ENCODE results near the gene MYDGF.

The MYDGF gene

DNA sequence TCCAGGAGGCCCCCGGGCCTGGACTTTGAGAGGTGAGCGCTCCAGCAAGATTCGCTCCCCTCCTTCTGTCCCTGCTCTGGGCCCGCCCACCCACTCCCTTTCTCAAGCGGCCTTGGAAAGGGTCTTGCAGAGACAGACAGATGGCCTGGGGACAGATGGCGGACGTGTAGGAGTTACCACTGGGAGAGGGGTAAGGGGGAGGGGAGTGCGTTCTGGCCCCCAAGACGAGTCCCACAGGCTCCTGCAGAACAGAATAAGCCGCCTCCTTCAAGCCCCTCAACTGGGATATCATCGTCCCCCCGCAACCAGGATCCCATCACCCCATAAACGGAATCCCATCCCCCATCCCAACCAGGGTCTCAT is 34.4 kb downstream of the MYDGF start:
- CTCF ChIA-PET, result interaction anchor here (0.6 to 3.3 kb wide), 33 partner anchors 11 to 339 kb away, joined by 3 to 48 read pairs (median 6); partner anchors contain the start of genes FEM1A, PLIN5 and SEMA6B
- TF ChIP-seq ZNF423 (tag by site-specific recombination; IDR thresholded peaks at IDR 0.05) (no peak), ZNF677 (tag by site-specific recombination; IDR thresholded peaks at IDR 0.05) (no peak), ZNF777 (tag by site-specific recombination; IDR thresholded peaks at IDR 0.05; ENCODE audit: borderline replicate concordance) (no peak), ZNF19 (tag by site-specific recombination; IDR thresholded peaks at IDR 0.05; ENCODE audit: low read depth) (no peak), ZNF704 (tag by site-specific recombination; IDR thresholded peaks at IDR 0.05) (no peak), ZNF223 (tag by site-specific recombination; IDR thresholded peaks at IDR 0.05) (no peak)
- TF ChIP-seq, protein P1, sequence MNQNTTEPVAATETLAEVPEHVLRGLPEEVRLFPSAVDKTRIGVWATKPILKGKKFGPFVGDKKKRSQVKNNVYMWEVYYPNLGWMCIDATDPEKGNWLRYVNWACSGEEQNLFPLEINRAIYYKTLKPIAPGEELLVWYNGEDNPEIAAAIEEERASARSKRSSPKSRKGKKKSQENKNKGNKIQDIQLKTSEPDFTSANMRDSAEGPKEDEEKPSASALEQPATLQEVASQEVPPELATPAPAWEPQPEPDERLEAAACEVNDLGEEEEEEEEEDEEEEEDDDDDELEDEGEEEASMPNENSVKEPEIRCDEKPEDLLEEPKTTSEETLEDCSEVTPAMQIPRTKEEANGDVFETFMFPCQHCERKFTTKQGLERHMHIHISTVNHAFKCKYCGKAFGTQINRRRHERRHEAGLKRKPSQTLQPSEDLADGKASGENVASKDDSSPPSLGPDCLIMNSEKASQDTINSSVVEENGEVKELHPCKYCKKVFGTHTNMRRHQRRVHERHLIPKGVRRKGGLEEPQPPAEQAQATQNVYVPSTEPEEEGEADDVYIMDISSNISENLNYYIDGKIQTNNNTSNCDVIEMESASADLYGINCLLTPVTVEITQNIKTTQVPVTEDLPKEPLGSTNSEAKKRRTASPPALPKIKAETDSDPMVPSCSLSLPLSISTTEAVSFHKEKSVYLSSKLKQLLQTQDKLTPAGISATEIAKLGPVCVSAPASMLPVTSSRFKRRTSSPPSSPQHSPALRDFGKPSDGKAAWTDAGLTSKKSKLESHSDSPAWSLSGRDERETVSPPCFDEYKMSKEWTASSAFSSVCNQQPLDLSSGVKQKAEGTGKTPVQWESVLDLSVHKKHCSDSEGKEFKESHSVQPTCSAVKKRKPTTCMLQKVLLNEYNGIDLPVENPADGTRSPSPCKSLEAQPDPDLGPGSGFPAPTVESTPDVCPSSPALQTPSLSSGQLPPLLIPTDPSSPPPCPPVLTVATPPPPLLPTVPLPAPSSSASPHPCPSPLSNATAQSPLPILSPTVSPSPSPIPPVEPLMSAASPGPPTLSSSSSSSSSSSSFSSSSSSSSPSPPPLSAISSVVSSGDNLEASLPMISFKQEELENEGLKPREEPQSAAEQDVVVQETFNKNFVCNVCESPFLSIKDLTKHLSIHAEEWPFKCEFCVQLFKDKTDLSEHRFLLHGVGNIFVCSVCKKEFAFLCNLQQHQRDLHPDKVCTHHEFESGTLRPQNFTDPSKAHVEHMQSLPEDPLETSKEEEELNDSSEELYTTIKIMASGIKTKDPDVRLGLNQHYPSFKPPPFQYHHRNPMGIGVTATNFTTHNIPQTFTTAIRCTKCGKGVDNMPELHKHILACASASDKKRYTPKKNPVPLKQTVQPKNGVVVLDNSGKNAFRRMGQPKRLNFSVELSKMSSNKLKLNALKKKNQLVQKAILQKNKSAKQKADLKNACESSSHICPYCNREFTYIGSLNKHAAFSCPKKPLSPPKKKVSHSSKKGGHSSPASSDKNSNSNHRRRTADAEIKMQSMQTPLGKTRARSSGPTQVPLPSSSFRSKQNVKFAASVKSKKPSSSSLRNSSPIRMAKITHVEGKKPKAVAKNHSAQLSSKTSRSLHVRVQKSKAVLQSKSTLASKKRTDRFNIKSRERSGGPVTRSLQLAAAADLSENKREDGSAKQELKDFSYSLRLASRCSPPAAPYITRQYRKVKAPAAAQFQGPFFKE (tag by site-specific recombination; IDR thresholded peaks at IDR 0.05; ENCODE audit: borderline replicate concordance), result no peak
- POLR2A ChIA-PET, result interaction anchor here (0.5 kb wide), 1 partner anchor 28 kb away, joined by 6 read pairs; no protein-coding TSS in a partner anchor
- peak overlapping the region; percentile 35; the same call in 1 of the 2 replicates for H3K4me3 ChIP-seq (ENCODE audit: low read depth, low read length)
- no peaks in the 10 kb centered on the region; the same call in 1 of the 2 replicates for H3K4me1 ChIP-seq (ENCODE audit: control insufficient read depth, insufficient read depth, low read length)
- no peak overlapping the region; the same call in 1 of the 2 replicates for H3K27ac ChIP-seq (ENCODE audit: extremely low read depth, low read depth, low read length)
- H3K9me3 ChIP-seq (ENCODE audit: control insufficient read depth, insufficient read depth, low read depth, low read length), result no peaks in the 10 kb centered on the region
- no peaks in the 10 kb centered on the region for H3K36me3 ChIP-seq (ENCODE audit: control insufficient read depth in 2 of 2, insufficient read depth in 1 of 2, low read length in 2 of 2)

DNA sequence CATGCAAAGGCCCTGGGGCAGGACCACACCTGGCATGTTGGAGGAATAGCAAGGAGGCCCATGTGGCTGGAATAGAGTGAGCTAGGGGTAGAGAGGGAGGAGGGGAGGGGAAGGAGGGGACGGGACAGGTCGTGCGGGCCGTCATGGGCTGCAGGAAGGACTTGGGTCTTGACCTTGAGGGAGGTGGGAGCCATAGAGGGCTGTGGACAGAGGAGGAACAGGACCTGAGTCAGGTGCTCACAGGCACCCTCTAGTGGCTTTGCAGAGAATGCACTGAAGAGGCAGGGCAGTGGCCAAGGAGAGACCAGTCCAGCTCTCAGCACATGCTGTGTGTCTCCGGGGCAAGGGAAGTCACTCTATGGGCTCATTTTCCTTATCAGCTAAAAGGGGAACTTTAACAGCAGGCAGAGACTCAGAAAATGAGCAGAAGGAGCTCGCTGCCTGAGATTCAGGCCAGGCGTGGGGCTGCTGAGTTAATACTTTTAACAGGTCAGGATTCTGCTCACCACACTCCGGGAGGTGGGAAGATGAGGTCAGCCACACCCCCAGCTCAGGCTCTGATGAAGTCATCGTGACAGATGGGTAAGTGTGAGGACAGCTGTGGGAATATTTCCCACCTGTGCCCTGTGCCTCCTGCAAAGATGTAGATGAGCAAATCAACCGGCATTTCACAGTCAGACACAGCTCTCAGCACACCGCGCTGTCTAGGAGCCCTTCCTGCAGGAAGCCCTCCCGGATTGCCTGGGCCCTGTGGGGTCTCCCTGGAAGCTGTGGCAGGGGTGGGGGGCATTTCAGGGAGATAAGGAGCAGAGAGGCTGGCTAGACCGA is 36.8 kb downstream of the MYDGF start:
- POLR2A ChIA-PET, result interaction anchor here (0.5 to 1.5 kb wide), 7 partner anchors 35 to 368 kb away, joined by 3 read pairs; no protein-coding TSS in a partner anchor
- H3K9me3 ChIP-seq (ENCODE audit: control insufficient read depth, insufficient read depth, low read depth, low read length), result no peaks in the 10 kb centered on the region
- no peak overlapping the region for H3K4me3 ChIP-seq (ENCODE audit: low read depth, low read length)
- CTCF ChIA-PET, result interaction anchor here (0.6 to 3.2 kb wide), 28 partner anchors 9 to 366 kb away, joined by 3 to 46 read pairs (median 5); partner anchors contain the start of genes FEM1A, PLIN5 and SEMA6B
- H3K36me3 ChIP-seq (ENCODE audit: control insufficient read depth in 2 of 2, insufficient read depth in 1 of 2, low read length in 2 of 2), result no peaks in the 10 kb centered on the region
- no peak overlapping the region for H3K27ac ChIP-seq (ENCODE audit: extremely low read depth, low read depth, low read length)
- H3K4me1 ChIP-seq (ENCODE audit: control insufficient read depth, insufficient read depth, low read length), result no peaks in the 10 kb centered on the region
- peak; percentile 93; the same call in 1 of the 2 replicates for TF ChIP-seq ZNF768 (tag by site-specific recombination; IDR thresholded peaks at IDR 0.05)
- TF ChIP-seq ZNF510 (tag by site-specific recombination; IDR thresholded peaks at IDR 0.05; ENCODE audit: insufficient replicate concordance), result no peak
- no peak; the same call in 1 of the 2 replicates for TF ChIP-seq ZBTB10 (tag by site-specific recombination; IDR thresholded peaks at IDR 0.05)
- TF ChIP-seq ZBTB8A (tag by site-specific recombination; IDR thresholded peaks at IDR 0.05), result no peak
- TF ChIP-seq ZNF302 (tag by site-specific recombination; IDR thresholded peaks at IDR 0.05; ENCODE audit: low read depth), result no peak
- TF ChIP-seq ZNF747 (tag by site-specific recombination; IDR thresholded peaks at IDR 0.05), result no peak
- TF ChIP-seq ZNF785 (tag by site-specific recombination; IDR thresholded peaks at IDR 0.05), result no peak
- peak; percentile 90 for TF ChIP-seq CTCF (tag by site-specific recombination; IDR thresholded peaks at IDR 0.05)
- TF ChIP-seq, protein P2, sequence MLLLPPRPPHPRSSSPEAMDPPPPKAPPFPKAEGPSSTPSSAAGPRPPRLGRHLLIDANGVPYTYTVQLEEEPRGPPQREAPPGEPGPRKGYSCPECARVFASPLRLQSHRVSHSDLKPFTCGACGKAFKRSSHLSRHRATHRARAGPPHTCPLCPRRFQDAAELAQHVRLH (tag by site-specific recombination; IDR thresholded peaks at IDR 0.05), result peak; percentile 99
- no peak for TF ChIP-seq ZNF19 (tag by site-specific recombination; IDR thresholded peaks at IDR 0.05; ENCODE audit: low read depth)
- TF ChIP-seq, protein P3, sequence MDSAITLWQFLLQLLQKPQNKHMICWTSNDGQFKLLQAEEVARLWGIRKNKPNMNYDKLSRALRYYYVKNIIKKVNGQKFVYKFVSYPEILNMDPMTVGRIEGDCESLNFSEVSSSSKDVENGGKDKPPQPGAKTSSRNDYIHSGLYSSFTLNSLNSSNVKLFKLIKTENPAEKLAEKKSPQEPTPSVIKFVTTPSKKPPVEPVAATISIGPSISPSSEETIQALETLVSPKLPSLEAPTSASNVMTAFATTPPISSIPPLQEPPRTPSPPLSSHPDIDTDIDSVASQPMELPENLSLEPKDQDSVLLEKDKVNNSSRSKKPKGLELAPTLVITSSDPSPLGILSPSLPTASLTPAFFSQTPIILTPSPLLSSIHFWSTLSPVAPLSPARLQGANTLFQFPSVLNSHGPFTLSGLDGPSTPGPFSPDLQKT (IDR thresholded peaks at IDR 0.05; ENCODE audit: borderline replicate concordance, low read depth, low read length), result no peak
